Measurements from ENCODE around the gene CLCN6. TPM values are rescaled to one million over a fixed set of nuclear protein-coding genes. Genes with fewer than 3 reads are reported as not detected.

CLCN6 gene
- total RNA-seq, 1 donor from 2014 or later = 16.1 TPM

GRCh38 chr1:11784256-11784992, 21.6 kb upstream of the CLCN6 start:
- intact Hi-C loops (cut with micrococcal nuclease) = no loop called here
- peak overlapping the region; percentile 98 for H3K27ac ChIP-seq (replicated peaks)
- H3K27me3 ChIP-seq (ENCODE audit: low read depth) = no peaks in the 10 kb centered on the region
- peaks cover 52% of the 10 kb centered on the region for H3K4me1 ChIP-seq
- no peak for DNase-seq
- H3K36me3 ChIP-seq = no peaks in the 10 kb centered on the region
- TF ChIP-seq CTCF (IDR thresholded peaks at IDR 0.05; ENCODE audit: borderline replicate concordance) = no peak
- H3K4me3 ChIP-seq = peak overlapping the region; percentile 60
- H3K9me3 ChIP-seq (replicated peaks) = no peaks in the 10 kb centered on the region

- no peaks in the 10 kb centered on the region for H3K27me3 ChIP-seq (ENCODE audit: low read depth)
- peak overlapping the region; percentile 98 for H3K27ac ChIP-seq (replicated peaks)
- no peaks in the 10 kb centered on the region for H3K9me3 ChIP-seq (replicated peaks)
- peaks cover 60% of the 10 kb centered on the region for H3K4me1 ChIP-seq
- intact Hi-C loops (cut with micrococcal nuclease) = no loop called here
- TF ChIP-seq CTCF (IDR thresholded peaks at IDR 0.05; ENCODE audit: borderline replicate concordance) = peak; percentile 96
- H3K36me3 ChIP-seq = peaks cover 4% of the 10 kb centered on the region
- DNase-seq = peak; percentile 78
- peak overlapping the region; percentile 60 for H3K4me3 ChIP-seq
Observed at GRCh38 chr1:11784993-11785769, 20.8 kb upstream of the CLCN6 start.

- intact Hi-C loops (cut with micrococcal nuclease) = no loop called here
- Histone ChIP-seq H3K27ac (replicated peaks) (peak overlapping the region; percentile 98), H3K4me3 (no peak overlapping the region), H3K9me3 (replicated peaks) (no peaks in the 10 kb centered on the region), H3K36me3 (peaks cover 6% of the 10 kb centered on the region), H3K27me3 (ENCODE audit: low read depth) (no peaks in the 10 kb centered on the region), H3K4me1 (peaks cover 68% of the 10 kb centered on the region)
- no peak for DNase-seq
- TF ChIP-seq CTCF (IDR thresholded peaks at IDR 0.05; ENCODE audit: borderline replicate concordance) = no peak
Observed at GRCh38 chr1:11786168-11786567, 19.8 kb upstream of the CLCN6 start.

- H3K27ac ChIP-seq (replicated peaks) = peak overlapping the region; percentile 98
- H3K36me3 ChIP-seq = peaks cover 6% of the 10 kb centered on the region
- no peaks in the 10 kb centered on the region for H3K9me3 ChIP-seq (replicated peaks)
- peaks cover 80% of the 10 kb centered on the region for H3K4me1 ChIP-seq
- H3K27me3 ChIP-seq (ENCODE audit: low read depth) = no peaks in the 10 kb centered on the region
- DNase-seq = peak; percentile 70
- TF ChIP-seq CTCF (IDR thresholded peaks at IDR 0.05; ENCODE audit: borderline replicate concordance) = no peak
- H3K4me3 ChIP-seq = peak overlapping the region; percentile 42
- intact Hi-C loops (cut with micrococcal nuclease) = no loop called here
Observed at GRCh38 chr1:11787251-11787803, 18.7 kb upstream of the CLCN6 start.

- no peaks in the 10 kb centered on the region for H3K9me3 ChIP-seq (replicated peaks)
- peak overlapping the region; percentile 42 for H3K4me3 ChIP-seq
- intact Hi-C loops (cut with micrococcal nuclease) = no loop called here
- no peaks in the 10 kb centered on the region for H3K27me3 ChIP-seq (ENCODE audit: low read depth)
- H3K4me1 ChIP-seq = peaks cover 85% of the 10 kb centered on the region
- no peak for DNase-seq
- TF ChIP-seq CTCF (IDR thresholded peaks at IDR 0.05; ENCODE audit: borderline replicate concordance) = no peak
- peaks cover 10% of the 10 kb centered on the region for H3K36me3 ChIP-seq
- peak overlapping the region; percentile 98 for H3K27ac ChIP-seq (replicated peaks)
Observed at GRCh38 chr1:11787804-11788436, 18.1 kb upstream of the CLCN6 start.

Data from left ventricle myocardium inferior (tissue), 1 donor.